Progenitor cell of endocrine pancreas (in vitro differentiated cells): ENCODE data around the gene APOA5. TPM values are rescaled to one million over a fixed set of nuclear protein-coding genes. Genes with fewer than 3 reads are reported as not detected.

Experiments used
- DNase-seq: peaks from one replicate; pipeline ENCODE4 v3.0.0; 2021; ENCODE audit warnings: low spot score; ENCODE audit not compliant: unreplicated experiment
- H3K27ac Mint-ChIP-seq: 2 replicates; pipeline ENCODE4 v1.8.0; 2021; ENCODE audit warnings: mild to moderate bottlenecking, moderate library complexity, mixed read lengths
- H3K27me3 Mint-ChIP-seq: 2 replicates; pipeline ENCODE4 v1.8.0; 2021; ENCODE audit warnings: mixed read lengths
- H3K36me3 Mint-ChIP-seq: 2 replicates; pipeline ENCODE4 v1.8.0; 2022; ENCODE audit warnings: mixed read lengths; ENCODE audit not compliant: insufficient read depth
- H3K4me1 Mint-ChIP-seq: 2 replicates; pipeline ENCODE4 v1.8.0; 2021; ENCODE audit warnings: low read depth, mixed read lengths
- H3K4me3 Mint-ChIP-seq: 2 replicates; pipeline ENCODE4 v1.8.0; 2021; ENCODE audit warnings: low read depth, mild to moderate bottlenecking, moderate library complexity, mixed read lengths
- H3K9me3 Mint-ChIP-seq: 2 replicates; pipeline ENCODE4 v1.8.0; 2021; ENCODE audit warnings: low read depth, mixed read lengths
- total RNA-seq: library from RNA; stranded (reverse); gene quantifications from 2 replicates; pipeline ENCODE4 v1.2.1, GENCODE V29; 2021
- TF ChIP-seq, protein P1 (sequence below): fragments of 200-600 bp; sonication (generic); IDR thresholded peaks from one replicate; pipeline ENCODE4 v1.5.0; 2021; ENCODE audit warnings: antibody characterized with exemption, mild to moderate bottlenecking; ENCODE audit not compliant: unreplicated experiment

Gene APOA5
- total RNA-seq, 1 donor from 2014 or later: not detected

- peaks cover 19% of the 10 kb centered on the region for H3K4me1 Mint-ChIP-seq
- TF ChIP-seq, protein P1, sequence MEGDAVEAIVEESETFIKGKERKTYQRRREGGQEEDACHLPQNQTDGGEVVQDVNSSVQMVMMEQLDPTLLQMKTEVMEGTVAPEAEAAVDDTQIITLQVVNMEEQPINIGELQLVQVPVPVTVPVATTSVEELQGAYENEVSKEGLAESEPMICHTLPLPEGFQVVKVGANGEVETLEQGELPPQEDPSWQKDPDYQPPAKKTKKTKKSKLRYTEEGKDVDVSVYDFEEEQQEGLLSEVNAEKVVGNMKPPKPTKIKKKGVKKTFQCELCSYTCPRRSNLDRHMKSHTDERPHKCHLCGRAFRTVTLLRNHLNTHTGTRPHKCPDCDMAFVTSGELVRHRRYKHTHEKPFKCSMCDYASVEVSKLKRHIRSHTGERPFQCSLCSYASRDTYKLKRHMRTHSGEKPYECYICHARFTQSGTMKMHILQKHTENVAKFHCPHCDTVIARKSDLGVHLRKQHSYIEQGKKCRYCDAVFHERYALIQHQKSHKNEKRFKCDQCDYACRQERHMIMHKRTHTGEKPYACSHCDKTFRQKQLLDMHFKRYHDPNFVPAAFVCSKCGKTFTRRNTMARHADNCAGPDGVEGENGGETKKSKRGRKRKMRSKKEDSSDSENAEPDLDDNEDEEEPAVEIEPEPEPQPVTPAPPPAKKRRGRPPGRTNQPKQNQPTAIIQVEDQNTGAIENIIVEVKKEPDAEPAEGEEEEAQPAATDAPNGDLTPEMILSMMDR: no peak
- H3K9me3 Mint-ChIP-seq: no peaks in the 10 kb centered on the region
- no peak for DNase-seq
- no peak overlapping the region for H3K27ac Mint-ChIP-seq
- H3K36me3 Mint-ChIP-seq: peaks cover 31% of the 10 kb centered on the region
- no peaks in the 10 kb centered on the region for H3K27me3 Mint-ChIP-seq
- H3K4me3 Mint-ChIP-seq: no peak overlapping the region
Observed at GRCh38 chr11:116776522-116776984, 15.1 kb downstream of the APOA5 start.

DNA sequence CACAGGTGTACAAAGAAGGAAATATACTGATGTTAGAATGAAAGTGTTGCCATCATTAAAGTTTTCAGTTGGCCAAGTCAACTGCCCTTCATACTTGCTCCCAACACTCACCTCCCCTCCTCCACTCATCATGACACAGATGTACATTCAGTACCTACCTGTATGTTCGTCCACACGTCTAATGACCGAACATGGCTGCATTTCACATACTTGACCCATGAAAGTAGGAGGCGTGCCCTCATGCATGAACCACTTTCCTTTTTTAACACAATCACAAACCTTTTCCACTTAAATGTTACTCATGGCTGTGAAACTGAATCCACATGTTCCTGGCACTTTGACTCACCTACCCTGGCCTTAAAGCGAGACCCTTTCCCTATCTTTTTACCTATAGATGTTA is 15.7 kb downstream of the APOA5 start:
- H3K36me3 Mint-ChIP-seq: peaks cover 26% of the 10 kb centered on the region
- TF ChIP-seq, protein P1: no peak
- H3K9me3 Mint-ChIP-seq: no peaks in the 10 kb centered on the region
- peaks cover 24% of the 10 kb centered on the region for H3K4me1 Mint-ChIP-seq
- no peak for DNase-seq
- no peak overlapping the region for H3K4me3 Mint-ChIP-seq
- H3K27ac Mint-ChIP-seq: no peak overlapping the region
- H3K27me3 Mint-ChIP-seq: no peaks in the 10 kb centered on the region

GRCh38 chr11:116774661-116775060 is 17.0 kb downstream of the APOA5 start:
- no peak for DNase-seq
- TF ChIP-seq, protein P1: no peak
- Mint-ChIP-seq H3K4me1 (peaks cover 25% of the 10 kb centered on the region), H3K27me3 (no peaks in the 10 kb centered on the region), H3K4me3 (no peak overlapping the region), H3K36me3 (peaks cover 26% of the 10 kb centered on the region), H3K9me3 (no peaks in the 10 kb centered on the region), H3K27ac (peak overlapping the region; percentile 69)

DNA sequence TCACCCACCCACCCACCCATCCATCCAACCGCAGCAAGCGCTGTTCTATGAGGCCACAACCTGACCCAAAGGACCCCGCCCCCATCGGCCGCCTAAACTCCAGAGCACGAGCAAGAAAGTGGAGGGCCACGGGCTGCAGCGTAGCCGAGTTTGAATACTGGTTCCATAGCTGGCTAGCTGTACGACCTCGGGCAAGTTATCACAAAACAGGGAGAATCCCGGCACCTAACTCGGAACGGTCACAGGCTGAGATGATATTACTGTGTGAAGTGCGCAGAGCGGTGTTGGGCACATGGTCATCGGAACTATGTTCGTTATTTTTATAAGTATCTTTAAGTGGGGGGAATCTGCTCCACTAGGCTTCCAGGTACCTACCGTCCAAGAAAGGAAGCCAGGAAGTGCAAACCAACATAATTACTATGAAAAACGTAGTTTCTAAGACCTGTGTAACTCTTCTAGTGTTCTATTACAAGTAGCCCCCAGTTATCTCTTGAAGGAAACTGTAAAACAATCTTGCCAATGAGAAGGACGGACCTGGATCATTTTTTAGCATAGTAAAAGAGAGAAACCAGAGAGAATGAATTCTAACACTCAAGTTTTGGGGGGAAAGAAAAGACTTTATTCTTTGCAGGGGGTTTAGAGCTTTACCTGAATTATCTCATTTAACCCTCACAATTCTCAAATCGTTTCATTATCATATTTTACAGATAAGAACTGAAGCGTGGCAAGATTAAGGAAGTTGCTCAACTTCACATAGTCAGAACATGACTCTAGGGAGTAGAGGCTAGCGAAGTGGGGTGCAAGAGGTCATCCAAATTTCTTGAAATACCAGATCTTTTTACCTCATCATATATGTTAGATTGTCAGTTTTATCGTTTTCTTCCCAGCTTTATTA is 18.2 kb downstream of the APOA5 start:
- peaks cover 17% of the 10 kb centered on the region for H3K36me3 Mint-ChIP-seq
- H3K4me3 Mint-ChIP-seq: peak overlapping the region; percentile 97
- TF ChIP-seq, protein P1: no peak
- DNase-seq: no peak
- no peaks in the 10 kb centered on the region for H3K9me3 Mint-ChIP-seq
- H3K27me3 Mint-ChIP-seq: no peaks in the 10 kb centered on the region
- H3K27ac Mint-ChIP-seq: peak overlapping the region; percentile 96
- H3K4me1 Mint-ChIP-seq: peaks cover 25% of the 10 kb centered on the region

GRCh38 chr11:116772443-116773202 is 19.1 kb downstream of the APOA5 start, which contains the start of gene BUD13:
Gene BUD13, minus strand, starts transcription at chr11:116772987. Its CDS starts 23 bp downstream, at chr11:116772964.
- peaks cover 20% of the 10 kb centered on the region for H3K4me1 Mint-ChIP-seq
- no peaks in the 10 kb centered on the region for H3K9me3 Mint-ChIP-seq
- peaks cover 13% of the 10 kb centered on the region for H3K36me3 Mint-ChIP-seq
- H3K27me3 Mint-ChIP-seq: no peaks in the 10 kb centered on the region
- TF ChIP-seq, protein P1: no peak
- peak within 1 kb of the TSS; percentile 96 for H3K27ac Mint-ChIP-seq
- peak within 1 kb of the TSS; percentile 97 for H3K4me3 Mint-ChIP-seq
- DNase-seq: peak; percentile 85
